Skin epidermis (tissue), 12 donors: Measurements from ENCODE around the gene ACP7.
"Not testable (repeated sequence)": the region's sequence is repeated elsewhere in the genome, so short reads cannot be mapped to it uniquely, and the experiment has no call there.

Experiments
- H3K27ac ChIP-seq, 21 experiments: fragments of 200-600 bp; sonication (generic) in 11 of 21; one replicate each; pipeline ENCODE4 v1.5.0; 2020; ENCODE audit warnings: mild to moderate bottlenecking in 3 of 21, inconsistent platforms in 2 of 21, moderate library complexity in 2 of 21
- H3K4me3 ChIP-seq, 7 experiments: fragments of 200-600 bp; sonication (generic) in 2 of 7; one replicate each; pipeline ENCODE4 v1.5.0; 2020; ENCODE audit warnings: inconsistent platforms in 2 of 7, mild to moderate bottlenecking in 2 of 7, moderate library complexity in 1 of 7

The ACP7 gene

GRCh38 chr19:39099341-39099740 is 15.2 kb downstream of the ACP7 start:
- H3K4me3 ChIP-seq: no peak overlapping the region
- no peak overlapping the region for H3K27ac ChIP-seq

- Histone ChIP-seq H3K27ac (no peak overlapping the region), H3K4me3 (no peak overlapping the region)
Observed at GRCh38 chr19:39100500-39101166, 16.5 kb downstream of the ACP7 start.

- Histone ChIP-seq H3K27ac (no peak overlapping the region), H3K4me3 (no peak overlapping the region)
Observed at GRCh38 chr19:39103151-39103550, 19.0 kb downstream of the ACP7 start.

GRCh38 chr19:39104186-39104596 is 20.0 kb downstream of the ACP7 start:
- H3K4me3 ChIP-seq: no peak overlapping the region
- H3K27ac ChIP-seq: no peak overlapping the region

- no peak overlapping the region for H3K27ac ChIP-seq
- H3K4me3 ChIP-seq: no peak overlapping the region
Observed at GRCh38 chr19:39106194-39106593, 22.0 kb downstream of the ACP7 start.

- H3K27ac ChIP-seq: no peak overlapping the region
- no peak overlapping the region for H3K4me3 ChIP-seq
Observed at GRCh38 chr19:39109641-39110040, 25.5 kb downstream of the ACP7 start.

- H3K4me3 ChIP-seq: no peak overlapping the region
- no peak overlapping the region for H3K27ac ChIP-seq
Observed at GRCh38 chr19:39110263-39110967, 26.2 kb downstream of the ACP7 start.

- Histone ChIP-seq H3K27ac (peak overlapping the region in 4 of 21 experiments; percentile 2 to 62 (median 17)), H3K4me3 (no peak overlapping the region)
Observed at GRCh38 chr19:39111593-39112199, 27.5 kb downstream of the ACP7 start.

- peak overlapping the region in 4 of 21 experiments; percentile 2 to 62 (median 25) for H3K27ac ChIP-seq
Observed at GRCh38 chr19:39112338-39112890, 28.2 kb downstream of the ACP7 start.

GRCh38 chr19:39113199-39113598 is 29.0 kb downstream of the ACP7 start:
- H3K27ac ChIP-seq: peak overlapping the region in 1 of 21 experiments; percentile 35
- H3K4me3 ChIP-seq: no peak overlapping the region

More at GRCh38 chr19:39112338-39112890, 28.2 kb downstream of the ACP7 start:
- H3K4me3 ChIP-seq: no peak overlapping the region

- Histone ChIP-seq H3K4me3 (no peak overlapping the region), H3K27ac (no peak overlapping the region)
Observed at GRCh38 chr19:39115105-39115847, 31.1 kb downstream of the ACP7 start.

- not testable (repeated sequence) for H3K4me3 ChIP-seq, H3K27ac ChIP-seq
Observed at GRCh38 chr19:39117023-39117422, 32.9 kb downstream of the ACP7 start.

- no peak overlapping the region for H3K4me3 ChIP-seq
- no peak overlapping the region for H3K27ac ChIP-seq
Observed at GRCh38 chr19:39119830-39120229, 35.7 kb downstream of the ACP7 start.

- no peak overlapping the region for H3K27ac ChIP-seq
- H3K4me3 ChIP-seq: no peak overlapping the region
Observed at GRCh38 chr19:39122934-39123731, 39.0 kb downstream of the ACP7 start.

- H3K27ac ChIP-seq: no peak overlapping the region
- no peak overlapping the region for H3K4me3 ChIP-seq
Observed at GRCh38 chr19:39124136-39124764, 40.1 kb downstream of the ACP7 start.

GRCh38 chr19:39125199-39125553 is 41.0 kb downstream of the ACP7 start:
- peak overlapping the region in 14 of 21 experiments; percentile 72 to 92 (median 85) for H3K27ac ChIP-seq
- peak overlapping the region; percentile 64 to 96 (median 74) for H3K4me3 ChIP-seq

GRCh38 chr19:39125554-39126311 is 41.6 kb downstream of the ACP7 start, which contains the start of gene PAK4:
PAK4 (plus strand) TSS chr19:39125786; CDS start chr19:39169554, 43,768 bp downstream.
- H3K27ac ChIP-seq: peak within 1 kb of the TSS; percentile 62 to 92 (median 86)
- peak within 1 kb of the TSS; percentile 64 to 96 (median 74) for H3K4me3 ChIP-seq
